H9 (cell line): ENCODE measurements around the gene ERMAP. TPM values are rescaled to one million over a fixed set of nuclear protein-coding genes. Genes with fewer than 3 reads are reported as not detected.

Source experiments
- DNase-seq: peaks from one replicate; pipeline ENCODE4 v3.0.0-alpha.2; 2017
- H2AFZ ChIP-seq: one replicate; pipeline ENCODE4 v1.6.1; 2013; ENCODE audit warnings: mild to moderate bottlenecking, low read length, control low read depth, moderate library complexity
- H2AK5ac ChIP-seq: 2 replicates; pipeline ENCODE4 v1.6.1; 2013; ENCODE audit warnings: low read length, control low read depth, mixed read lengths; ENCODE audit not compliant: insufficient read length
- H2BK120ac ChIP-seq: one replicate; pipeline ENCODE4 v1.6.1; 2013; ENCODE audit warnings: low read depth, mild to moderate bottlenecking, low read length, control low read depth, inconsistent platforms; ENCODE audit not compliant: poor library complexity, severe bottlenecking
- H2BK12ac ChIP-seq: 2 replicates; pipeline ENCODE4 v1.6.1; 2013; ENCODE audit warnings: low read length, control low read depth, mixed read lengths, low read depth; ENCODE audit not compliant: insufficient read length
- H2BK15ac ChIP-seq: 2 replicates; pipeline ENCODE4 v1.6.1; 2013; ENCODE audit warnings: low read depth, low read length, control low read depth
- H2BK20ac ChIP-seq: one replicate; pipeline ENCODE4 v1.6.1; 2013; ENCODE audit warnings: low read depth, mild to moderate bottlenecking, low read length, control low read depth, inconsistent platforms; ENCODE audit not compliant: poor library complexity, severe bottlenecking
- H2BK5ac ChIP-seq: 2 replicates; pipeline ENCODE4 v1.6.1; 2013; ENCODE audit warnings: low read length, control low read depth, mixed read lengths; ENCODE audit not compliant: insufficient read length
- H3K14ac ChIP-seq: 2 replicates; pipeline ENCODE4 v1.6.1; 2013; ENCODE audit warnings: low read length, control low read depth; ENCODE audit not compliant: insufficient read depth
- H3K18ac ChIP-seq: 2 replicates; pipeline ENCODE4 v1.6.1; 2013; ENCODE audit warnings: low read depth, mild to moderate bottlenecking, mixed read lengths, low read length, control low read depth; ENCODE audit not compliant: insufficient read length
- H3K23ac ChIP-seq: 2 replicates; pipeline ENCODE4 v1.6.1; 2013; ENCODE audit warnings: low read length, control low read depth, mixed read lengths, low read depth; ENCODE audit not compliant: insufficient read length
- H3K23me2 ChIP-seq: 2 replicates; pipeline ENCODE4 v1.6.1; 2013; ENCODE audit warnings: low read depth, mild to moderate bottlenecking, mixed read lengths, low read length, control low read depth; ENCODE audit not compliant: insufficient read length, poor library complexity, severe bottlenecking
- H3K27ac ChIP-seq: 2 replicates; pipeline ENCODE4 v1.5.1; 2013; ENCODE audit warnings: low read length, control low read depth, mixed read lengths, low read depth; ENCODE audit not compliant: insufficient read length
- H3K27me3 ChIP-seq: 2 replicates; pipeline ENCODE4 v1.6.1; 2013; ENCODE audit warnings: low read length, control low read depth, inconsistent platforms; ENCODE audit not compliant: insufficient read depth
- H3K4ac ChIP-seq: 2 replicates; pipeline ENCODE4 v1.6.1; 2013; ENCODE audit warnings: low read depth, mild to moderate bottlenecking, control low read depth, inconsistent platforms, low read length, moderate library complexity
- H3K4me1 ChIP-seq: 2 replicates; pipeline ENCODE4 v1.6.1; 2013; ENCODE audit warnings: low read length, control low read depth, inconsistent platforms; ENCODE audit not compliant: insufficient read depth
- H3K4me2 ChIP-seq: 2 replicates; pipeline ENCODE4 v1.6.1; 2013; ENCODE audit warnings: low read length, control low read depth, mixed read lengths; ENCODE audit not compliant: insufficient read length, insufficient read depth
- H3K56ac ChIP-seq: 2 replicates; pipeline ENCODE4 v1.6.1; 2013; ENCODE audit warnings: low read depth, mild to moderate bottlenecking, mixed read lengths, low read length, control low read depth; ENCODE audit not compliant: insufficient read length
- H3K79me1 ChIP-seq: 2 replicates; pipeline ENCODE4 v1.6.1; 2013; ENCODE audit warnings: low read depth, mild to moderate bottlenecking, moderate library complexity, low read length, control low read depth, inconsistent platforms; ENCODE audit not compliant: insufficient read depth, poor library complexity, severe bottlenecking
- H3K79me2 ChIP-seq: 2 replicates; pipeline ENCODE4 v1.6.1; 2013; ENCODE audit warnings: low read length, control low read depth, inconsistent platforms; ENCODE audit not compliant: insufficient read depth
- H3K9ac ChIP-seq: 2 replicates; pipeline ENCODE4 v1.6.1; 2013; ENCODE audit warnings: low read length, control low read depth, mixed read lengths; ENCODE audit not compliant: insufficient read length; ENCODE audit errors: extremely low read depth
- H3K9me3 ChIP-seq: one replicate; pipeline ENCODE4 v1.6.1; 2013; ENCODE audit warnings: low read depth, low read length, inconsistent platforms; ENCODE audit not compliant: control insufficient read depth
- H3T11ph ChIP-seq: one replicate; pipeline ENCODE4 v1.6.1; 2013; ENCODE audit warnings: mild to moderate bottlenecking, low read length, control low read depth, inconsistent platforms
- H4K20me1 ChIP-seq: one replicate; pipeline ENCODE4 v1.6.1; 2013; ENCODE audit not compliant: control insufficient read depth, insufficient read length, insufficient read depth
- H4K5ac ChIP-seq: 2 replicates; pipeline ENCODE4 v1.6.1; 2013; ENCODE audit warnings: low read depth, mild to moderate bottlenecking, mixed read lengths, low read length, control low read depth; ENCODE audit not compliant: insufficient read length
- H4K8ac ChIP-seq: replicated peaks from 2 replicates; pipeline ENCODE4 v1.6.1; 2013; ENCODE audit warnings: low read length, control low read depth, mixed read lengths, low read depth; ENCODE audit not compliant: insufficient read length
- H4K91ac ChIP-seq: 2 replicates; pipeline ENCODE4 v1.6.1; 2013; ENCODE audit warnings: low read depth, mild to moderate bottlenecking, moderate library complexity, mixed read lengths, low read length, control low read depth; ENCODE audit not compliant: insufficient read length
- H3K27ac Mint-ChIP-seq, 3 experiments: 2 replicates in 2 of 3; 3 replicates in 1 of 3; pipeline ENCODE4 v1.8.0; 2020 to 2021; ENCODE audit warnings: mixed read lengths in 3 of 3, mild to moderate bottlenecking in 1 of 3, moderate library complexity in 1 of 3
- H3K27me3 Mint-ChIP-seq: 2 replicates; pipeline ENCODE4 v1.8.0; 2021; ENCODE audit warnings: low read depth, mild to moderate bottlenecking, moderate library complexity, mixed read lengths
- H3K36me3 Mint-ChIP-seq, 3 experiments: 2 replicates in 2 of 3; 3 replicates in 1 of 3; pipeline ENCODE4 v1.8.0; 2020 to 2021; ENCODE audit warnings: low read depth in 3 of 3, mixed read lengths in 3 of 3; ENCODE audit not compliant: insufficient read depth in 1 of 3
- H3K4me1 Mint-ChIP-seq, 2 experiments: 2 replicates each; pipeline ENCODE4 v1.8.0; 2020; ENCODE audit warnings: mixed read lengths in 2 of 2
- H3K4me3 Mint-ChIP-seq, 2 experiments: 2 replicates in 1 of 2; 3 replicates in 1 of 2; pipeline ENCODE4 v1.8.0; 2020 to 2021; ENCODE audit warnings: mild to moderate bottlenecking in 2 of 2, mixed read lengths in 2 of 2, moderate library complexity in 1 of 2
- H3K9me3 Mint-ChIP-seq, 2 experiments: 2 replicates in 1 of 2; 3 replicates in 1 of 2; pipeline ENCODE4 v1.8.0; 2020; ENCODE audit warnings: mild to moderate bottlenecking in 2 of 2, mixed read lengths in 2 of 2, moderate library complexity in 1 of 2
- WGBS: extraction: QIAGEN DNeasy Blood & Tissue Kit; methylation state at CpG from one replicate; pipeline ENCODE4 v1.1.7; 2013; ENCODE audit warnings: missing lambda C conversion rate, low lambda C conversion rate, mixed read lengths; ENCODE audit not compliant: insufficient read length; ENCODE audit errors: extremely low coverage; 5-methylcytosine and 5-hydroxymethylcytosine counted together
- total RNA-seq: library from RNA; stranded (reverse); gene quantifications from 2 replicates; pipeline ENCODE4 v1.2.1, GENCODE V29; 2021
- TF ChIP-seq, protein P1 (sequence below): fragments of 200-600 bp; sonication (generic); conservative IDR thresholded peaks from 3 replicates; pipeline ENCODE4 v1.8.0; 2021; ENCODE audit warnings: antibody characterized with exemption, mild to moderate bottlenecking

Gene ERMAP
- total RNA-seq, 1 experiment from 2014 or later = 4.5 TPM

GRCh38 chr1:42851420-42851819 lies 34.5 kb downstream of the ERMAP start:
- H3K18ac ChIP-seq = no peak overlapping the region
- H3K9me3 ChIP-seq = no peaks in the 10 kb centered on the region
- H3K4me3 Mint-ChIP-seq = no peak overlapping the region
- peaks cover 39 to 42% (median 41%) of the 10 kb centered on the region in 3 experiments for H3K36me3 Mint-ChIP-seq
- peaks cover 6% of the 10 kb centered on the region for H3K23me2 ChIP-seq
- no peaks in the 10 kb centered on the region; the same call in 1 of the 2 replicates for H3K79me2 ChIP-seq
- no peak overlapping the region for H3K27ac Mint-ChIP-seq
- H3K79me1 ChIP-seq = peaks cover 4% of the 10 kb centered on the region
- H4K20me1 ChIP-seq = no peaks in the 10 kb centered on the region
- no peak overlapping the region for H3K27ac ChIP-seq
- H4K91ac ChIP-seq = no peak overlapping the region
- H2BK5ac ChIP-seq = no peak overlapping the region
- no peak overlapping the region for H2AFZ ChIP-seq
- no CpG with 5 or more reads among the region's 15 CpGs for WGBS
- no peak overlapping the region for H3K4me2 ChIP-seq
- DNase-seq = no peak
- no peak overlapping the region for H4K5ac ChIP-seq
- no peak overlapping the region for H3K14ac ChIP-seq
- no peak overlapping the region for H2BK12ac ChIP-seq
- H2BK20ac ChIP-seq = no peak overlapping the region
- peaks cover 7 to 8% of the 10 kb centered on the region in 2 experiments; a peak in 4 of 5 replicates for H3K9me3 Mint-ChIP-seq
- no peak overlapping the region for H4K8ac ChIP-seq
- no peak overlapping the region for H3K23ac ChIP-seq
- H2AK5ac ChIP-seq = no peak overlapping the region
- peaks cover 2% of the 10 kb centered on the region; the same call in 1 of the 2 replicates for H3K4me1 ChIP-seq
- H2BK15ac ChIP-seq = no peak overlapping the region
- H3K27me3 ChIP-seq = no peaks in the 10 kb centered on the region
- TF ChIP-seq, protein P1, sequence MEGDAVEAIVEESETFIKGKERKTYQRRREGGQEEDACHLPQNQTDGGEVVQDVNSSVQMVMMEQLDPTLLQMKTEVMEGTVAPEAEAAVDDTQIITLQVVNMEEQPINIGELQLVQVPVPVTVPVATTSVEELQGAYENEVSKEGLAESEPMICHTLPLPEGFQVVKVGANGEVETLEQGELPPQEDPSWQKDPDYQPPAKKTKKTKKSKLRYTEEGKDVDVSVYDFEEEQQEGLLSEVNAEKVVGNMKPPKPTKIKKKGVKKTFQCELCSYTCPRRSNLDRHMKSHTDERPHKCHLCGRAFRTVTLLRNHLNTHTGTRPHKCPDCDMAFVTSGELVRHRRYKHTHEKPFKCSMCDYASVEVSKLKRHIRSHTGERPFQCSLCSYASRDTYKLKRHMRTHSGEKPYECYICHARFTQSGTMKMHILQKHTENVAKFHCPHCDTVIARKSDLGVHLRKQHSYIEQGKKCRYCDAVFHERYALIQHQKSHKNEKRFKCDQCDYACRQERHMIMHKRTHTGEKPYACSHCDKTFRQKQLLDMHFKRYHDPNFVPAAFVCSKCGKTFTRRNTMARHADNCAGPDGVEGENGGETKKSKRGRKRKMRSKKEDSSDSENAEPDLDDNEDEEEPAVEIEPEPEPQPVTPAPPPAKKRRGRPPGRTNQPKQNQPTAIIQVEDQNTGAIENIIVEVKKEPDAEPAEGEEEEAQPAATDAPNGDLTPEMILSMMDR = no peak
- no peak overlapping the region for H3K4ac ChIP-seq
- H3K27me3 Mint-ChIP-seq = no peaks in the 10 kb centered on the region; the same call in 1 of the 2 replicates
- H3T11ph ChIP-seq = no peak overlapping the region
- no peak overlapping the region for H3K9ac ChIP-seq
- no peak overlapping the region for H3K56ac ChIP-seq
- H3K4me1 Mint-ChIP-seq = peaks cover 16 to 17% of the 10 kb centered on the region in 2 experiments
- no peak overlapping the region for H2BK120ac ChIP-seq
